HG03064 (cell line): Measurements from ENCODE around the gene NUDT17.
"Not testable (repeated sequence)": the region's sequence is repeated elsewhere in the genome, so short reads cannot be mapped to it uniquely, and the experiment has no call there.

Source experiments
- ATAC-seq: cut with Tn5 transposase; IDR thresholded peaks from one replicate; pipeline ENCODE4 v1.9.1; 2021; ENCODE audit warnings: low read depth; ENCODE audit not compliant: unreplicated experiment

NUDT17 gene, protein sequence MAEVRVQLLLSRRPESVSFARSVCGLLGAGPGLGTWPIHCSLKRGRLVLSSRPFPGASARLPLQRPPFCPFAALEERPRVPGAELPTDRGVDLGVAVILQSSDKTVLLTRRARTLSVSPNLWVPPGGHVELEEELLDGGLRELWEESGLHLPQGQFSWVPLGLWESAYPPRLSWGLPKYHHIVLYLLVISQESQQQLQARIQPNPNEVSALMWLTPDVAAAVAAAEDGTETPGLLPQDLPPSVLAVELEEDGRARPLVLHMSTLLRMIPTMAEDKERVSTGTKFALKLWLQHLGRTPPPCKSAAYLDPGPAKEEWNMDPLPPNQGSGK

DNA sequence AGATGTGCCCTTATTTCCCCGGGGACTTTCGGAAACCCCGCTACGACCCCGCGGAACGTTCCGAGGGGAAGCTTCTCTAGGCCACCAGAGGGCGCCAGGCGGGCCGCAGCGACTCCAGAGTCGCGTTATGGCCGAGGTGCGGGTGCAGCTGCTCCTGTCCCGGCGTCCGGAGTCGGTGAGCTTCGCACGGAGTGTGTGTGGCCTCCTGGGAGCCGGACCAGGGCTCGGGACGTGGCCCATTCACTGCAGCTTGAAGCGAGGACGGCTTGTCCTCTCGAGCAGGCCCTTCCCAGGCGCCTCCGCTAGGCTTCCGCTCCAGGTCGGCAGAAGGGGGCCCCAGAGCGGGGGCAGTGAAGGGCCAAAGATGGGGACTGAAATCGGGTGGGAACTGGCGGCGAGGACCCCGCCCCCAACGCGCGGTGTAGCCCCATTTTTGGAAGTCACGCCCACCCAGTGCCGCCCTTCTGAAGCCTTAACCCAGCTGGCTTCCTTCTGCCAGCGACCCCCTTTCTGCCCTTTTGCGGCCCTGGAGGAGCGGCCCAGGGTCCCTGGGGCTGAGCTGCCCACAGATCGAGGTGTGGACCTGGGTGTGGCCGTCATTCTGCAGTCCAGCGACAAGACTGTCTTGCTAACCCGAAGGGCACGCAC lies at the start of gene NUDT17:
NUDT17 (plus strand) TSS at position 117 of the 648 bp plus-strand sequence; CDS start at position 128, 11 bp downstream.
- ATAC-seq, result peak; percentile 60

DNA sequence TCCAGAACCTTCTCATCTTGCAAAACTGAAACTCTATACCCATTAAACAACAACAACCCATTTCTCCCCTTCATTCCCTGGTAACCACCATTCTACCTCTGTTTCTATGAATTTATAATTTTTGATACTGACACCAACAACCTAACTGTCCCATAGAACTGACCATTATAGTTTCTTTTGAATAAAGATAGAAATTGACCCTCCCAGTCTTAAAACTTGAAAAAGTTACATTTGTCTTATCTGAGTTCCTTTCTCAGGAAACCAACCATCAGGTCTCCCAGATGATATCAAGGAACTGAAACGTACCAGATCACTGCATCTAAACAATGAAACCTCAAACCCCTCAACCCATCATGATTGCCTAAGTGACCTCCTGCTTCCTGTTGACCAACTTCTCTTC lies 48.7 kb upstream of the NUDT17 start:
- no peak for ATAC-seq

DNA sequence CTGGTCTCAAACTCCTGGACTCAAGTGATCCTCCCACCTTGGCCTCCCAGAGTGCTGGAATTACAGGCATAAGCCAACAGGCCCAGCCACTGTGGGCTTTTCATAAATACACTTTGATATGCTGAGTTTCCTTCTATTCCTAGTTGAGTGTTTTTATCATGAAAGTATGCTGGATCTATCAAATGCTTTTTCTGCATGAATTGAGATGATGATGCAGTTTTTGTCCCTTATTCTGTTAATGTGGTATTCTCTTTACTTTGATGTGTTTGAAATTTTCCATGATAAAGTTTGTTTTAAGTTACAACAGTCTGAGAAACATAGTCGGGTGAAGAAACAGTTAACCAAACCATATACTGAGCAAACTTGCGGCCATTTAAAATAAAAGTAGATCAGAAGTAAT lies 45.6 kb upstream of the NUDT17 start:
- no peak for ATAC-seq

DNA sequence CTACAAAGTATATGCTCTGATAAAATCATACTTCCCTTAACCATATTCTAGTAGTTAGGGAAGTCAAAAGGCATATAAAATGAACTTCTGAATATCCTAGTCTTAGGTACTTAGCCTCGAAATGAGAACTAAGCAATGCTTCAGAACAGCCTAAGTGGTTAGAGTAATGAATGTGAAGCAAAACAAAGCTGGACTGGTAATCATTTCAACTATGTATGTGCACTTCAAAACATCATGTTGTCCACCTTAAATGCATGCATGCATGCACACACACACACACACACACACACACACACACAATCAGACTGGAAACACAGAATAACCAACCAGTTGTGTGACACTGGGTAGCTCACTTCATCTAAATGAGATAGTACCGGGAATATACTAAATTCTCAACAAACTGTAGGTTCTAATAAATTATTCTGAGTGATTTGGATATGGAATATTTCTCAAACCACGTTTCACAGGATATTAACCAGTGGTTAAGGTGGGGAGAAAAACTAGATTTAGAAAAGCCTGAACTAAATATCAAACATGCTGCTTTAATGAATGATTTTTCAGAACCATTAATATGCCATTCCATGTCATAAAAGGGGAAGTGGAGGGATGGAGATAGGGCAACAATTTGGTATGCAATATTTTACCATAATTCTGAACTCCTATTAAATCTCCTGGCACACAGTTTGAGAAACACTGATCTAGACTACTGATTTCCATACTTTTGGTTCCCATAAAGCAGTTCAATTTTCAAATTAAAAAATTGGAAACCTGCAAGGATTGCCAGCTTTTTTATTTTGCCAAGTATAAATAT lies 41.0 kb upstream of the NUDT17 start:
- no peak for ATAC-seq

DNA sequence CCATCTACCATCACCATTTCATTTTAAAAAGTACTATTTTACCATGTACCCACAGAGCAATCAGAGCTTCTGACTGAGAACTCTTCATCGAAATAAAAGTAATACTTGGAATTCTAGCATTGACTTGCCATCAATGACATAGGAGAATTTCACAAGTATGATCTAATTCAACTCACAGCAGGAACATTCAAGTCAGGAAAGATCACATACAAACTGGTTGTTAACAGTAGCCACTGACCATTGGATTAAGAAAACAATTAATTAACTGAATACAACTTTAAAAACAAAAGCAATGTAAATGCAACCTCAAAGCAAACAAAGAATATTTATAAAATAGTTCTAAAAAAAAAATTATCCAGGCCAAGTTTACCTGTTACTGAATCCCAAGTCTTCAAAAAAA lies 40.4 kb upstream of the NUDT17 start:
- ATAC-seq, result no peak

DNA sequence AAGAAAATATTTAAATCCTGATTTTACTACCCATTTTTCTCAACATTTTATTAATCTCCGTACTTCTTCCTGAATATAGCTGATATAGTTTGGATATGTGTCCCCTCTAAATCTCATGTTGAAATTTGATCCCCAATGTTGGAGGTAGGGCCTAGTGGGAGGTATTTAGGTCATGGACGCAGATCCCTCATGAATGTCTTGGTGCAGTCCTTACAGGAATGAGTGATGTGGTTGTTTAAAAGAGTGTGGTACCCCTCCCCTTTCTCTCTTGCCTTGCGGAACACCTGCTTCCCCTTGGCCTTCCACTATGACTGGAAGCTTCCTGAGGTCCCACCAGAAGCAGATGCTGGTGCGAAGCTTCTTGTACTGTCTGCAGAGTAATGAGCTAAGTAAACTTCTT lies 39.0 kb upstream of the NUDT17 start:
- ATAC-seq, result no peak

DNA sequence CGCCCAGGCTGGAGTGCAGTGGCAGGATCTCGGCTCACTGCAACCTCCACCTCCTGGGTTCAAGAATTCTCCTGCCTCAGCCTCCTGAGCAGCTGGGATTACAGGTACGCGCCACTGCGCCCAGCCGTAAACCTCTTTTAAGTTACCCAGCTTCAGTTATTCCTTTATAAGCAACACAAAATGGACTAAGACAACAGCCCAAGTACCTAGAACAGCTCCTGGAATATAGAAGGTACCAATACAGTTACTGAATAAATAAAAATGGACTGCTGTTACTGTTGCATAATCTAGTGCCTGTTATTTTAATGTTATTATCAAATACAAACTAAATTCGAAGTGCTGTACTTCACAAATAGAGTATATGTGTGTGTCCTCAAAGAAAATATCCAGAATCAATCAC lies 38.6 kb upstream of the NUDT17 start:
- ATAC-seq, result no peak

DNA sequence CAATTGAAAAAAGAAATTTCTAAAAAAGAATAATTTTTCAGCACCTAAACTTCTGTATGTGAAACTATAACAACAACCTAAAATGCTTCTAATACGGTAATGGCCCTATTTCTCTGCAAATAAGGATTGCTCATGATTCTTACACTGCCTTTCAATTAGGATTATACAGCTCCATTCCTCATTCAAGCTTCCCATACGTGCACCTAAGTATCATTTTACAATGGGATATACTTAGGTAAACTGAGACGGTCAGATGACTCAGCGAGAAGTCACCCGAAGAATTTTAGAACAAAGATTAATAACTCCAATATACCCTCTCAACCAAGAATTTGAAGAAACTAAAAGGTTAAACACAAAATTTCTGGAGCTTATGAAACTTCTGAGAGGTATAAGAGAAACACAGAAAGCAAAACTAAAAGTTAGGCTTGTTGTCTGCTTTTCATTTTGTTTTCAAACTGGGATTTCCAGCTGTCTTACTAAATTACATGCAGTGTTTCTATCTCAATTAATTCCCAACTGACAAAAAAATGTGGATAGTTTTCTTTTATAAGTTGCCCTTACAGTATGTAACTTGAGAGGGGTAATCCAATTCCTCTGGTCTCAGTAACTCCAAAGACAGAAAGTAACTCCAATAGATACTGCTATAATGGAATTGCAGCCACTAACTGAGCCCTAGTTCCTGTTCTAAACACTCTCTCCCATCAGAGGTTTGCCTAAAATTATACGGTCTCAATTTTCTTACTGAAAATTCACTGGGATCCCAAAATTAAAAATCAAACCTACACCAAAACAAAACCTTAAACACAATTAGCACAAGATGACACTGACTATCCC lies 32.2 kb upstream of the NUDT17 start:
- not testable (repeated sequence) for ATAC-seq

DNA sequence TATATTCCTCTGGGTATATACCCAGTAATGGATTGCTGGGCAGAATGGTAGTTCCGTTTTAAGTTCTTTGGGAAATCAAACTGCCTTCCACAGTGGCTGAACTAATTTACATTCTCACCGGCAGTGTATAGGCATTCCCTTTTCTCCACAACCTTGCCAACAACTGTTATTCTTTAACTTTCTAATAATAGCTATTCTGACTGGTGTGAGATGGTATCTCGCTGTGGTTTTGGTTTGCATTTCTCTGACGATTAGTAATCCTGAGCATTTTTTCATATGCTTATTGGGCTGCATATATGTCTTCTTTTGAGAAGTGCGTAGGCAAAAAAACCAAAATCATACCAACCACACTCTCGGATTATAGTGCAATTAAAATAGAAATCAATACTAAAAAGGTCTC lies 27.3 kb upstream of the NUDT17 start:
- not testable (repeated sequence) for ATAC-seq

DNA sequence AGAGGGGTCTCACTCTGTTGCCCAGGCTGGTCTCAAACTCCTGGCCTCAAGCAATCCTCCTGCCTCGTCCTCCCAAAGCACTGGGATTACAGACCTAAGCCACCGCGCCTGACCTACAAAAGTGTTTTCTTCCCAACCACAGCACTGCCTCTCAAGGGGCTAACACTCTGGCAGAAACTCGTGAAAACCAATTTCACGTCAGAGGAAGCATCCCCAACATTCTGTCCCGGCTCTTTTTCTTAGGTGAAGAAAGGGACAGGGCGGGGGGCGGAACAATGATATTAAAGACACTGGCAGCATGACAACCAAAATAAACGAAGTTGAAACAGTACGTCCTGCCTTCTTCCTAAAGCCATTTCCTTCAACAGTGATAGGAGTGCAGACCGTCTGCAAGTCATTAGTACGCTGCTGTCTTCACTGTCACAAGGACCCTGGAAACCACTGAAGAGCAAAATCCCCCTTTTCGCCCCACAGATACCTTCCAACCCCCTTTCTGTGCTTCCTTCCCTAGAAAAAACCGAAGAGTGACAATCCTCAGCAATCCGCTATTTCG lies 22.6 kb upstream of the NUDT17 start:
- not testable (repeated sequence) for ATAC-seq

DNA sequence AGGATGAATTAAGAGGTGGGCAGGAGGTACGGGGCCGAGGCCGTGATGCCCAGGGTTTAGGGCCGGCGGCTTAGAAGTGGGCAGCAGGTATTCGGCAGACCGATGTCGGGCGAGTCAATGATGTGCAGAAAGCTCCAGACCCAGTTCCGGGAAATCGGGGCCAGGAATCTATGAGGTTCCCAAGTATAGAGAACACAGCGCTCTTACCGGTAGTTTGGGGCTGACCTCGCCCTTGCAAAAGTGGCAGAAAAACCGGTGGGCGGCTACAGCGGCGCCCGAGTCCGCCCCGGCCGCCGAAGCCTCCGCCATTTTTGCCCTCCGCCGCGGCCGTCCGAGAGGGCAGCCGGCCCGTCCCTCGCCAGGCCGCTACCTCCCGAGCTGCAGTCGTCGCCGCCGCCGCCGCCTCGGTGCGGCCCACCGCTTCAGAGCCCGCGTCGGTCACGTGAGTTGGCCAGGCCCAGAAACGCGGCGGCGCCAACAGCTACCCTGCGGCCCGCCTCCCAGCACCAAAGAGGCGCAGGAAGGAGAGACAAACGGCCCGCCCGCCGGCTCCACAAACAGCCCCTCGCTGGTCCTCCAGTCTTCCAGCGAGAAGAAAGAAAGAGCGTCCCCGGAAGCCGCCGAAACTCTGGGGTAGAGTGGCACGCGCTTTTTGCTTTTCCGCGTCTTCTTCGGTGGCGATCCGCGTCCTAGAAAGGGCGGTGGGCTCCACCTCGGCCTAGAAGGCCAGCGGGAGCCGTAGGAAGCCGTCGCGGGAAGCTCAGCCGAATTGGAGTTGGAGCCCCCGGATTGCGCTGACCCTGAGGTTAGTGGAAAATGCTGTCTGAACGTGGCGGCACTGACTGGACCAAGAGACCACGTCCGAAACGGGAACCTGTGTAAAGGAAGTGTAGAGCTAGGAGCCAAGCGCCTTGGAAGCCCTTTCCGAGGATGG lies 21.6 kb upstream of the NUDT17 start, which contains the start of the genes POLR3C and RNF115:
POLR3C (plus strand) TSS at position 636 of the 934 bp plus-strand sequence. CDS start 1,577 bp downstream, outside the sequence.
RNF115 (minus strand) TSS at position 531 of the 934 bp plus-strand sequence; CDS start at position 309, 222 bp downstream.
- peak; percentile 71 for ATAC-seq

DNA sequence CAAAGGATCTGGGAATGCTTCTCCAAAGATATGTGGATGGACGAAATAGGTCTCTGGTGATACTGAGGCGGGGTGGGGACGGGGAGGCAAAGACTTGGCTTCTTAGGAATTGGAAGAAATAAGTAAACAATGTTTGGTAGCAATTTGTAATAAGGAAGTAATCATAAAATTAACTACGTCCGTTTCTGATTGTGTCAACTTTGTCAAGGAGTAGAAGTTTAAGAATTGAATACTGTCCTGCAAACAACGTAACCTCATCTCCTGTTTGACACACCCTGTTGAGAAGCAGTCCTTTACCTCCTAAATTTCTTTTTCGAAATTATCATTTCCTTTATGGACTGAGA lies 21.0 kb upstream of the NUDT17 start:
- ATAC-seq, result no peak

DNA sequence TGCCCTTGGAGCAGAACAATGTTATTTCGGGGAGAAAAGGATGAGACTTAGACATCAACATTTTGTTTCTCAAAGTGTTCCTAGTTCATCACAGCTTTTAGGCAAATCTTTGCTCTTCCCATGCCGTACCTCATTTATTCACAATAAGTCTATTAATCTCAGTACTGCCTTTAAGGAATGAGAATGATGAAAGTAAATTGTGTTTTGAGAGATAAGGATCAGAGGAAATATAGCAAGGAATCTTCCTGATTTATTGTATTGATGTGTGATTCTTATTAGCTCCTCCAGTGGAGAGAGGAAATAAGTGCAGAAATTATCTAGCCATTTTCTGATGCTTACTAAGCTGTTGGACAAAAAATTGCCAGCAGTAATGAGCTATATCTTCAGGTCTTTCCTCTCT lies 19.4 kb upstream of the NUDT17 start:
- ATAC-seq, result no peak

DNA sequence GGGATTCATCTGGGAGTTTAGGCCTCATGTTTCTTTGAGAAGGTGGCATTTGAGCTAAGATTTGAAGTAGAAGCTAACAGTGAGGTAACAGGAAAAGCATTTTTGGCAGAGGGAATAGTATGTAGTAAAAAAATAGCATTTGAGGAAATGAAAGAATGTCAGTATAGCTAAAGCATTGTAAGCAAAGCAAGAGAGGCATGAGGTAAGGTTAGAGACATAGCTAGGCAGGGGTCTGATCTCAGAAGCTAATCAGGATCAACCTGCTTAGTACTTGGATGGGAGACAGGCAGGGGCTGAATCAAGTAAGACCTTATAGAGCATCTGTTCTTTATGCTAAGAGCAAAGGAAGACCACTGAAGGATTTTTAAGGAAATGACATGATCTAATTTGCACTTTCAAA lies 17.5 kb upstream of the NUDT17 start:
- ATAC-seq, result no peak

DNA sequence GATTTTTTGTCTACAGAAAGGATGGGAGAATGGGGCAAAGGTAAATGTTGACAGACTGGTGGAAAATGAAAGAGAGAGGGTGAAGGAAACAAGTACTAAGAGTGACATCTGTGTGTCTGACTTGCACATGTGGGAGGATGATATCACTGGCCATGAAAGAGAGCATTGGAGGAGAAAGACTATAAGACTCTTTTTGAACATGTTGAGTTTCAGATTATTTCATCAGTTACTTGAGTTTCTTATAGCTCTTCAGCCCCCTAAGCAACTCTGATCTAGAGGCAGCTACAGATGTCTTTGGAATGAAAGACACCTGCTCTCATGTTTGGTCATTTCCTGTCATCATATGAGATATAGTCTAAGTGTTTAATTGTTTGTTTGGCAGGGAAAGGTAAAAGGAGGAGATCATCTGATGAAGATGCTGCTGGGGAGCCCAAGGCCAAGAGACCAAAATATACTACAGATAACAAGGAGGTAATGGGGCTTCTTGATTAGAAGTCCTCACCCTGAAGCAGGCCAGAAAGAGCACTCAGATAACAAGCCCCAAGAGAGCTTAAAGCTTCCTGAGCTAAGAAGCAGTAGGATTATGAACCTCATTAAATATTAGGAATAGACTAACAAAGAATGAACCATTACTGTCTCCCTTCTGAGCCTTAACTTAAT lies 16.9 kb upstream of the NUDT17 start:
- ATAC-seq, result no peak

DNA sequence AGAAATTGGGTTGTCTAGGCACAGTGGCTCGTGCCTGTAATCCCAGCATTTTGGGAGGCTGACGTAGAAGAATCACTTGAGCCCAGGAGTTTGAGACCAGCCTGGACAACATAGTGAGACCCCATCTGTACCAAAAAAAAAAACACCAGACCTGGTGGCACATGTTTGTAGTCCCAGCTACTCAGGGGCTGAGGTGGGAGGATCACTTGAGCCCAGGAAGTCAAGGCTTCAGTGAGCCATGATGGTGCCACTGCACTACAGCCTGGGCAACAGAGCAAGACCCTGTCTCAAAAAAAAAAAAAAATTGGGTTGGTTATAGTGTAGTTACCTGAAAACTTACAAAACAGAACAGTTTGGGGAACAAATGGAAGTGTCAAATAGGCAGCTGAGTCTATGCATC lies 14.6 kb upstream of the NUDT17 start:
- not testable (repeated sequence) for ATAC-seq

DNA sequence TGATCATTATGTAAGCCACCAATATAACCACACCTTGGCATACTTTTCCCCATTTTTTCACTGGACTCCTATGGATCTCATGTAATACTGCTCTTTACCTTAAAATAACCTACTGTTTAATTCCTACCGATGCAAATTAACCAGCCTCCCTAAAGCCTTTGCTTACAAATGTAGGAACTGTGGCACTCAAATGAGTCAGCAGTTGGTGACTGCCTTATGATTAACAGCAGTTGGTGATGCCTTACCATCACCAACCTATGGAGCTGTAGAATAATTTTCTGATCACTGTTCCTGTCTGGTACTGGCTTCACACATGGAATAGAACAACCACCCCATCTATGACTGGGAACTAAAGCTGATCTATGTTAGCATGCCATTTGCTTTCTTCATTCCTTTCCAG lies 7.8 kb upstream of the NUDT17 start:
- ATAC-seq, result no peak

DNA sequence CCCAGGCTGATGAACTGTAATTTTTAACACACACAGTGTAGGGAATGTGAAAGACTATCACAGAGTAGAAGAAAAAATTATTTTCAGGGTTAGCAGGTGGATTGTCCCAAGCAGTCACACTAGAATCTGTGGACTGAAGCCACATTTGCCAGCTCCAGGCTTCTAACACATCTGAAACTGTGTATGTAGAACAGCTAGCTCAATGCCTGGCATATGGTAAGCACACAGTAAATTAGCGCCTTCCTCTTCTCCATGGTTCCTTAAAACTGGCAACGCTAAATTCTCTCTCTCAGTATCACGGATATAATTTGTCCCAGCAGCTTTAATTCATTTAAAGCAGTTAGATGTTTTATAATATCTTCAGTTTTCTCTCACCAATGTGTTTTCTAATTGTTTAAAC lies 2.4 kb upstream of the NUDT17 start:
- no peak for ATAC-seq

DNA sequence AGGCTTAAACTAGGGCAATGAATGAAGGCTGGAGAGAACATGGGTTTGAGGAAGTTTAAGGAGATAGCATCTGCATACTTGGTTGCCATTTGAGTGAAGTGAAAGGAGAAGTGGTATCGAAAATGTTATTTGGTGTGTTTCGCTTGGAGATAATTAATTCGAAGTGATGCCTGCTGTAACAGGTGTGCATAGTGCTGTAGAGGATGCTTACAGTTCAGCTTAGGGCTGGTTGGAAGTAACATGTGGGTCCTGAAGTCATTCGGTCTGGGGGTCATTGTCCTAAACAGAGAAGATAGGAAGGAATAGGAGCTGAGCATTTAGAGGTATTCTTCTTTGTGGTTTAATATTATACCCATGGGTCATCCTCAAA lies 301 bp upstream of the NUDT17 start:
- peak; percentile 62 for ATAC-seq
